Suprapubic skin (tissue), 4 donors: ENCODE data around the gene NCAM1.

Experiments
- CTCF ChIP-seq, 2 donors: fragments of 200-600 bp in 1 of 2; fragments of 450-650 bp in 1 of 2; sonication (generic) in 1 of 2; IDR thresholded peaks; one replicate each; pipeline ENCODE4 v1.5.1; 2016 to 2019; ENCODE audit warnings: antibody characterized with exemption in 2 of 2, mild to moderate bottlenecking in 1 of 2, moderate library complexity in 1 of 2
- EP300 ChIP-seq: sonication (generic); formaldehyde crosslinking; IDR thresholded peaks from one replicate; pipeline ENCODE4 v1.6.1; 2017; ENCODE audit warnings: antibody characterized with exemption
- POLR2A ChIP-seq, 2 donors: fragments of 450-650 bp; IDR thresholded peaks; one replicate each; pipeline ENCODE4 v1.6.1; 2017; ENCODE audit warnings: antibody characterized with exemption in 2 of 2, mild to moderate bottlenecking in 2 of 2, moderate library complexity in 2 of 2
- POLR2AphosphoS5 ChIP-seq, 3 donors: sonication (generic); formaldehyde crosslinking; IDR thresholded peaks; one replicate each; pipeline ENCODE4 v1.6.1; 2017; ENCODE audit warnings: antibody characterized with exemption in 3 of 3

DNA sequence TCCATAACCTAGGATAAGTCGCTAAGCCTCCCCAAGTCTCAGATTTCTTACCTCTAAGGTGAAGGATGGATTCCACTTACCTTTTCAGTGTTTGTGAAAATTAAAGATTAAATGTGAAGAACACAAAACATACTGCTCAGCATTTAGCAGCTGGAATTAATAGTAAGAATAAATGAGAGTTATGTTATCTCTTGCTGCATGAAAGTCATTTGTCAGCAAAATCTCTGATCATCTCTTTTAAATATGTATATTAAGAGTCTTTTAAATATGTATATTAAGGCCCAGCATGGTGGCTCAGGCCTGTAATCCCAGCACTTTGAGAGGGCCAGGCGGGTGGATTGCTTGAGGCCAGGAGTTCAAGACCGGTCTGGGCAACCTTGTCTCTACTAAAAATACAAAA lies 280.8 kb downstream of the NCAM1 start:
- TF ChIP-seq POLR2A (IDR thresholded peaks at IDR 0.05): no peak
- TF ChIP-seq CTCF (IDR thresholded peaks at IDR 0.05): no peak
- no peak for TF ChIP-seq POLR2AphosphoS5 (IDR thresholded peaks at IDR 0.05)
- TF ChIP-seq EP300: no peak
